Measurements from ENCODE around the gene GPR35. TPM values are rescaled to one million over a fixed set of nuclear protein-coding genes. Genes with fewer than 3 reads are reported as not detected.
A peak's percentile ranks its signal among the peaks of the same experiment; 100 is the strongest.

GPR35 gene
- total and polyA plus RNA-seq, 2 of the 13 experiments (the other 11 are each of a cell fraction or from before 2014, with no cell fraction given): 27.1 to 44.2 TPM

DNA sequence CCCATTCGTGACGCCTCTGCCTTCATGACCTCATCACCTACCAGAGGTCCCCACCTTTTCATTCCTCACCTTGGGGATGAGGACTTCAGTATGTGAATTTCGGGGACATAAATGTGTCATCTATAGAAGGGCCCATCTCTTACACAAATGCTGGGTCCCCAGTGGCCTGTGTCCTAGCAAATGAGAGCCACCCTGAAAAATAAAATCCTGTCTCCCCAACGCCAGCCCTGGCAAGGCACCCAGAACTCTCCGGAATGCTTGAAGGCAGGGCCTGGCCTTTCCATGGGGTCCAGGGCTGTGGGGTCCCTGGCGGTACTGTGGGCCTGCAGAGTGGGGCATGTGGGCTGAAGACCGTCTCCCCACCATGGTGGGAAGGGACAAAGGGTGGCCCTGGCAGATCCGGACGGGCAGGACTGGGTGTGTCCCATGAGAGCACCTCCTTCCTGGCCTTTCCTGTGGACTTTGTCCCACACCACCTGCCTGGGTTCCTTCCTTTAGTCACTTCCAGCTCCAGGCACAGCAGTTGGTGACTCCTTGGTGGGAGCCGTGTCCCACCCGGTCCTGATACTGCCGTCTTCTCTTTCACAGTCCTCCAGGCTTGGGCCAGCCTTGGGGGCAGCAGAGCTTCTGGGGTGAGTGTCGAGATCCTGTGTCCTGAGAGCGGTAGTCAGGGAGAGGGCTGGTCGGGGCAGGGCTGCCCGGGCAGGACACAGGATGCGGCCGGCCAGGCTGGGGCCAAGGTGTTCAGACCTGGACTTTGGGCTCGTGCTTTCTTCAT is 20.2 kb upstream of the GPR35 start (continued):
- TF ChIP-seq, protein P1, sequence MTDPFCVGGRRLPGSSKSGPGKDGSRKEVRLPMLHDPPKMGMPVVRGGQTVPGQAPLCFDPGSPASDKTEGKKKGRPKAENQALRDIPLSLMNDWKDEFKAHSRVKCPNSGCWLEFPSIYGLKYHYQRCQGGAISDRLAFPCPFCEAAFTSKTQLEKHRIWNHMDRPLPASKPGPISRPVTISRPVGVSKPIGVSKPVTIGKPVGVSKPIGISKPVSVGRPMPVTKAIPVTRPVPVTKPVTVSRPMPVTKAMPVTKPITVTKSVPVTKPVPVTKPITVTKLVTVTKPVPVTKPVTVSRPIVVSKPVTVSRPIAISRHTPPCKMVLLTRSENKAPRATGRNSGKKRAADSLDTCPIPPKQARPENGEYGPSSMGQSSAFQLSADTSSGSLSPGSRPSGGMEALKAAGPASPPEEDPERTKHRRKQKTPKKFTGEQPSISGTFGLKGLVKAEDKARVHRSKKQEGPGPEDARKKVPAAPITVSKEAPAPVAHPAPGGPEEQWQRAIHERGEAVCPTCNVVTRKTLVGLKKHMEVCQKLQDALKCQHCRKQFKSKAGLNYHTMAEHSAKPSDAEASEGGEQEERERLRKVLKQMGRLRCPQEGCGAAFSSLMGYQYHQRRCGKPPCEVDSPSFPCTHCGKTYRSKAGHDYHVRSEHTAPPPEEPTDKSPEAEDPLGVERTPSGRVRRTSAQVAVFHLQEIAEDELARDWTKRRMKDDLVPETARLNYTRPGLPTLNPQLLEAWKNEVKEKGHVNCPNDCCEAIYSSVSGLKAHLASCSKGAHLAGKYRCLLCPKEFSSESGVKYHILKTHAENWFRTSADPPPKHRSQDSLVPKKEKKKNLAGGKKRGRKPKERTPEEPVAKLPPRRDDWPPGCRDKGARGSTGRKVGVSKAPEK (CRISPR knock-in tag; IDR thresholded peaks at IDR 0.05; ENCODE audit: borderline replicate concordance): no peak
- TF ChIP-seq ZNF720 (CRISPR knock-in tag; IDR thresholded peaks at IDR 0.05) (no peak), ZNF160 (CRISPR knock-in tag; IDR thresholded peaks at IDR 0.05) (0 out of 2 replicates have a peak, but pooled peaks have one; percentile 55), ISL2 (CRISPR knock-in tag; IDR thresholded peaks at IDR 0.05) (peak; percentile 40; the same call in 1 of the 2 replicates), ZZZ3 (CRISPR knock-in tag; IDR thresholded peaks at IDR 0.05; ENCODE audit: borderline replicate concordance) (peak; percentile 83), ZIK1 (CRISPR knock-in tag; IDR thresholded peaks at IDR 0.05; ENCODE audit: borderline replicate concordance, low read depth) (peak; percentile 74; the same call in 1 of the 2 replicates), ZNF143 (CRISPR knock-in tag; IDR thresholded peaks at IDR 0.05) (0 out of 2 replicates have a peak, but pooled peaks have one; percentile 28), HMGXB3 (CRISPR knock-in tag; IDR thresholded peaks at IDR 0.05; ENCODE audit: borderline replicate concordance) (no peak), FOXP4 (CRISPR knock-in tag; IDR thresholded peaks at IDR 0.05) (0 out of 2 replicates have a peak, but pooled peaks have one; percentile 26), ERF (CRISPR knock-in tag; IDR thresholded peaks at IDR 0.05) (peak; percentile 68; the same call in 1 of the 2 replicates), ZBTB3 (CRISPR knock-in tag; IDR thresholded peaks at IDR 0.05; ENCODE audit: borderline replicate concordance, low read depth) (peak; percentile 60), TBX2 (CRISPR knock-in tag; IDR thresholded peaks at IDR 0.05; ENCODE audit: borderline replicate concordance) (0 out of 2 replicates have a peak, but pooled peaks have one; percentile 21), ZNF335 (CRISPR knock-in tag; IDR thresholded peaks at IDR 0.05) (no peak), MBD4 (IDR thresholded peaks at IDR 0.05; ENCODE audit: borderline replicate concordance, low read length) (no peak), EED (CRISPR knock-in tag; IDR thresholded peaks at IDR 0.05) (no peak), STAG1 (CRISPR knock-in tag; IDR thresholded peaks at IDR 0.05) (no peak), ZC3H4 (CRISPR knock-in tag; IDR thresholded peaks at IDR 0.05; ENCODE audit: borderline replicate concordance) (no peak; the same call in 1 of the 2 replicates), TEAD3 (CRISPR knock-in tag; optimal IDR thresholded peaks at IDR 0.05; ENCODE audit: borderline replicate concordance) (peak; percentile 6), RCOR2 (CRISPR knock-in tag; IDR thresholded peaks at IDR 0.05) (no peak), ZNF343 (CRISPR knock-in tag; IDR thresholded peaks at IDR 0.05) (0 out of 2 replicates have a peak, but pooled peaks have one; percentile 65), POLR2G (IDR thresholded peaks at IDR 0.05; ENCODE audit: low read depth, low read length) (peak; percentile 84)
